Esophagus squamous epithelium (tissue), 4 donors: Measurements from ENCODE around the gene PHACTR3.

Experiments used
- CTCF ChIP-seq, 6 experiments: fragments of 450-650 bp in 4 of 6; fragments of 200-600 bp in 2 of 6; sonication (generic) in 2 of 6; IDR thresholded peaks; one replicate each; pipeline ENCODE4 v1.5.1; 2016 to 2019; ENCODE audit warnings: antibody characterized with exemption in 6 of 6, mild to moderate bottlenecking in 4 of 6, moderate library complexity in 4 of 6
- POLR2A ChIP-seq, 4 donors: fragments of 450-650 bp; IDR thresholded peaks; one replicate each; pipeline ENCODE4 v1.6.1; 2017; ENCODE audit warnings: antibody characterized with exemption in 4 of 4, mild to moderate bottlenecking in 4 of 4, moderate library complexity in 3 of 4

GRCh38 chr20:59677586-59677985, 73.2 kb downstream of the PHACTR3 start:
- no peak for TF ChIP-seq POLR2A (IDR thresholded peaks at IDR 0.05)
- TF ChIP-seq CTCF (IDR thresholded peaks at IDR 0.05), result no peak
